HL-60 (cell line): ENCODE results near the gene STK17B.

ENCODE experiments used
- DNase-seq, 2 experiments: peaks; one replicate each; pipeline ENCODE4 v3.0.0-alpha.2; 2010 to 2020; ENCODE audit warnings: low read depth in 1 of 2, low spot score in 1 of 2
- H3K27ac ChIP-seq: fragments of 250-450 bp; sonication (Bioruptor Pico); replicated peaks from 2 replicates; pipeline ENCODE4 v1.5.1; 2020; ENCODE audit warnings: mild to moderate bottlenecking, moderate library complexity
- H3K27me3 ChIP-seq: fragments of 250-450 bp; sonication (Bioruptor Pico); 2 replicates; pipeline ENCODE4 v1.5.1; 2021; ENCODE audit warnings: mild to moderate bottlenecking, moderate library complexity; ENCODE audit not compliant: insufficient read depth, poor library complexity, severe bottlenecking
- H3K4me3 ChIP-seq: replicated peaks from 2 replicates; pipeline ENCODE4 v1.5.1; 2011; ENCODE audit warnings: mild to moderate bottlenecking, control low read depth, low read length; ENCODE audit not compliant: insufficient read depth
- GABPA ChIP-seq: IDR thresholded peaks from 2 replicates; pipeline ENCODE4 v1.6.1; 2012; ENCODE audit warnings: low read depth
- POLR2AphosphoS5 ChIP-seq: IDR thresholded peaks from 2 replicates; pipeline ENCODE4 v1.6.1; 2012; ENCODE audit warnings: low read depth
- SPI1 ChIP-seq: IDR thresholded peaks from 2 replicates; pipeline ENCODE4 v1.6.1; 2012; ENCODE audit warnings: low read depth, mild to moderate bottlenecking, borderline replicate concordance
- TF ChIP-seq, protein P1 (sequence below): IDR thresholded peaks from 2 replicates; pipeline ENCODE4 v1.6.1; 2012; ENCODE audit warnings: low read depth; ENCODE audit not compliant: insufficient replicate concordance
- TF ChIP-seq, protein P2 (sequence below): IDR thresholded peaks from one replicate; pipeline ENCODE4 v1.5.1; 2011; ENCODE audit warnings: low read length, control low read depth, inconsistent platforms; ENCODE audit not compliant: insufficient read depth

Gene STK17B

DNA sequence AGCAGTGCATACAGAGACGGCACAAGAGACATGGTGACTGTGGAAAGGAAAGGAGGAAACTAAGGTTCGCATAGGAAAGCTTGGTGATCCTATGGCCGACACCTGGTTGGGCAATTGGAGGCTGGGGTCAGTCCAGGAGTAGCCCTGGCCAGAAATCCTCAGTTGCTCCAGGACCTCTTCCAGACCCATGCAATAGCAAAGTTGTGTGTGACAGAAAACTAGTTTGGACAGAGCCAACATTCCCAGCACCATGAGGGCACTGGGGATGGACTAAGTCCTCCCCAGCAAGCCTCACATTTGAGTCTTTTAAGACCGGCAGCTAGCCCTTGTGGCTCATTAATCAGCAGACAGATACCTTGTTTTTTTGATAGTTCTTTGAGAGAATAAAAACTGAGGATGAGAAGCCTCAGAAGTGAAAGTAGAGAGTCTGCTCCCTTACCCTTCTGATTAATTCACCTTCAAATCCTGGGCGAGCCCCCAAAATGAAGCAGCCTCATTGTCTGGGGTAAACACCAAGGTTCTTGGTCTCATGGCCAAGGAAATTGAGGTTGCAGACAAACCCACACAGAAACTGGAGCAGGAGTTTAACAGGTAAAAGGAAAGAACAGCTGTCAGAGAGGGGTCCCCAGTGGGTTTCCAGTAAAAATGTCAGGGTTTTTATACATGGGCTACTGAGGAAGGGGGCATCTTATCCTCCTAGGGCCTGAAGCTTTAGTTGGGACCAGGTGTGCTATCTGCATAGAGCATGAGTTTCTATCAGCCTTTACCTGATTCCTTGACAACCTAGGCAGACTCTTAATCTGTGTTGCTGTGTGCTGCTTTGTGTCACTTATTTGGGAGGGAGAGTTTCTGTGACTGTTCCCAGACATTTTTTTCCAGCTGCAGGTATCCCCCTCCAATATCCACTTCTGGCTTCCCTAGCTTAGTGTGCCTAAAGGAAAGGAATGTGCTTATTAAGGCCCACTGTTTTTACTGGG lies 39.1 kb downstream of the STK17B start:
- Histone ChIP-seq H3K4me3 (no peak overlapping the region), H3K27me3 (no peaks in the 10 kb centered on the region), H3K27ac (peak overlapping the region; percentile 14; the same call in 1 of the 2 replicates)
- peak in 1 of 2 experiments; percentile 33 for DNase-seq
- TF ChIP-seq, protein P1, sequence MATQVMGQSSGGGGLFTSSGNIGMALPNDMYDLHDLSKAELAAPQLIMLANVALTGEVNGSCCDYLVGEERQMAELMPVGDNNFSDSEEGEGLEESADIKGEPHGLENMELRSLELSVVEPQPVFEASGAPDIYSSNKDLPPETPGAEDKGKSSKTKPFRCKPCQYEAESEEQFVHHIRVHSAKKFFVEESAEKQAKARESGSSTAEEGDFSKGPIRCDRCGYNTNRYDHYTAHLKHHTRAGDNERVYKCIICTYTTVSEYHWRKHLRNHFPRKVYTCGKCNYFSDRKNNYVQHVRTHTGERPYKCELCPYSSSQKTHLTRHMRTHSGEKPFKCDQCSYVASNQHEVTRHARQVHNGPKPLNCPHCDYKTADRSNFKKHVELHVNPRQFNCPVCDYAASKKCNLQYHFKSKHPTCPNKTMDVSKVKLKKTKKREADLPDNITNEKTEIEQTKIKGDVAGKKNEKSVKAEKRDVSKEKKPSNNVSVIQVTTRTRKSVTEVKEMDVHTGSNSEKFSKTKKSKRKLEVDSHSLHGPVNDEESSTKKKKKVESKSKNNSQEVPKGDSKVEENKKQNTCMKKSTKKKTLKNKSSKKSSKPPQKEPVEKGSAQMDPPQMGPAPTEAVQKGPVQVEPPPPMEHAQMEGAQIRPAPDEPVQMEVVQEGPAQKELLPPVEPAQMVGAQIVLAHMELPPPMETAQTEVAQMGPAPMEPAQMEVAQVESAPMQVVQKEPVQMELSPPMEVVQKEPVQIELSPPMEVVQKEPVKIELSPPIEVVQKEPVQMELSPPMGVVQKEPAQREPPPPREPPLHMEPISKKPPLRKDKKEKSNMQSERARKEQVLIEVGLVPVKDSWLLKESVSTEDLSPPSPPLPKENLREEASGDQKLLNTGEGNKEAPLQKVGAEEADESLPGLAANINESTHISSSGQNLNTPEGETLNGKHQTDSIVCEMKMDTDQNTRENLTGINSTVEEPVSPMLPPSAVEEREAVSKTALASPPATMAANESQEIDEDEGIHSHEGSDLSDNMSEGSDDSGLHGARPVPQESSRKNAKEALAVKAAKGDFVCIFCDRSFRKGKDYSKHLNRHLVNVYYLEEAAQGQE = no peak
- TF ChIP-seq, protein P2, sequence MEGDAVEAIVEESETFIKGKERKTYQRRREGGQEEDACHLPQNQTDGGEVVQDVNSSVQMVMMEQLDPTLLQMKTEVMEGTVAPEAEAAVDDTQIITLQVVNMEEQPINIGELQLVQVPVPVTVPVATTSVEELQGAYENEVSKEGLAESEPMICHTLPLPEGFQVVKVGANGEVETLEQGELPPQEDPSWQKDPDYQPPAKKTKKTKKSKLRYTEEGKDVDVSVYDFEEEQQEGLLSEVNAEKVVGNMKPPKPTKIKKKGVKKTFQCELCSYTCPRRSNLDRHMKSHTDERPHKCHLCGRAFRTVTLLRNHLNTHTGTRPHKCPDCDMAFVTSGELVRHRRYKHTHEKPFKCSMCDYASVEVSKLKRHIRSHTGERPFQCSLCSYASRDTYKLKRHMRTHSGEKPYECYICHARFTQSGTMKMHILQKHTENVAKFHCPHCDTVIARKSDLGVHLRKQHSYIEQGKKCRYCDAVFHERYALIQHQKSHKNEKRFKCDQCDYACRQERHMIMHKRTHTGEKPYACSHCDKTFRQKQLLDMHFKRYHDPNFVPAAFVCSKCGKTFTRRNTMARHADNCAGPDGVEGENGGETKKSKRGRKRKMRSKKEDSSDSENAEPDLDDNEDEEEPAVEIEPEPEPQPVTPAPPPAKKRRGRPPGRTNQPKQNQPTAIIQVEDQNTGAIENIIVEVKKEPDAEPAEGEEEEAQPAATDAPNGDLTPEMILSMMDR = no peak
- TF ChIP-seq SPI1 = no peak
- TF ChIP-seq POLR2AphosphoS5 = no peak

DNA sequence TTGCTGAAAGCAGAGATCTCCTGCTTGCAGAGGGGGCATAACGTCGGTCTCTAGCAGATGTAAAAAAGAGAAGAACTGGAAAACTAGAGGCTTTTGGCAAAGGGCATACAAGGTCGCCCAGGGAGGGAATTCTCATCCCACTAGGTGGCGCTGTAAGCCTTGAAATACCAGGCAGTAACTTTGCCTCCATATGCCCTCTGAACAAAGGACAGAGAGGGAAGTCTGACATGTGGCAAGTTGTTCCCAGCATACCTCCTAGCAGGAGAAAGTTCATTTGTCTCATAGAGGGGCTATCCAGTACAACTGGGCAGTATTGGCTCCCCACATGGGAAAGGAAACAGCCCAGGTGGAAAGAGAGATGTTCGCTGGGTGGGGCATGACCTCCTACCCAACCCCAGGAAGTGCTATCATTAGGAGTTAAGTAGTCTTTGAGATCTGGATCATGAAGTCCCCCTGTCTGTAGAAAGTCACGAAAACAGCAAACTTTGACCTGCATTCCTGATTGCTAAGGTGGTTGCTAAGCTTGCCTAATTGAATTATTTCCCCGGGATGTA lies 39.9 kb downstream of the STK17B start:
- no peaks in the 10 kb centered on the region for H3K27me3 ChIP-seq
- TF ChIP-seq POLR2AphosphoS5 (0 out of 2 replicates have a peak, but pooled peaks have one; percentile 22), SPI1 (0 out of 2 replicates have a peak, but pooled peaks have one; percentile 23)
- TF ChIP-seq, protein P2 = peak; percentile 66
- TF ChIP-seq, protein P1 = no peak
- peak overlapping the region; percentile 14; the same call in 1 of the 2 replicates for H3K27ac ChIP-seq
- peak; percentile 70 to 83 for DNase-seq
- no peak overlapping the region for H3K4me3 ChIP-seq

DNA sequence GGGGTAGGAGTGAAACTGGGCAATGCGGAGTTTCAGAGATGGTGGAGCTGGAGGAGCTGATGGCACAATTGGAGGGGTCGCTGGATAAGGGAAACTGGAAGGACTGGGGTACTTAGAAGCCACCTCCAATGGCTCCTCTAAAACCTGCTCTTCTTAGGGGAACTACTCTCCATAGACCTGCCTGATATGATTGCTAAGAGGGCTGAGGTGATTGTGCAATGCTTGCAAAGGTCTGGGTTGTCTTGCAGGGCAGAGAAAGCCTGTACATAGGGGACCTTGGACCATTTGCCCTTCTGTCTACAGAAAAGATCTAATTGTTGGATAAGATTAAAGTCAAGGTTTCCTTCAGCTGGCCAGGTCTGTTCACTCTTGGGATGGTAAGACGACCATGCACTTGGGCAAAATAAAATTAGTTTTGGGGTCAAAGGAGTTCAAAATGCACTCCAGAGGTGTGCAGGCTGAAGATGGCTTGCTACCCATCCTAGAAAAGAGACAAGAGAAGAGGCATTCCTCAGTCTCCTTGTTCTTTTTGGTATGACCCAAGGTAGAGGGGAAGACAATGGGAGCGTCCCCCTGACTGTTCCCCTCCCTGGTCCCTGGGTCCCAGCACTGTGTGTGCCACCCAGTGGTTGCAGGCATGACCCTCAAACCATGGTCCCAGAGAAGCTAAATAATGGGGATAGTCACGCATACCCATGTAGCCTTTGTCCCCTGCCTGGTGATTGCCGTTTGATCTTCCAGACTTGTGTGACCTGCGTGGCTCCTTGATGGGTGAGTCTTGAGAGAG lies 41.1 kb downstream of the STK17B start:
- DNase-seq = peak in 1 of 2 experiments; percentile 5
- Histone ChIP-seq H3K4me3 (no peak overlapping the region), H3K27me3 (no peaks in the 10 kb centered on the region), H3K27ac (no peak overlapping the region)
- TF ChIP-seq, protein P1 = no peak
- no peak for TF ChIP-seq SPI1
- TF ChIP-seq GABPA = no peak
- no peak for TF ChIP-seq POLR2AphosphoS5
- TF ChIP-seq, protein P2 = no peak
